ENCODE measurements around the gene MAN1A1. TPM values are rescaled to one million over a fixed set of nuclear protein-coding genes. Genes with fewer than 3 reads are reported as not detected.

Gene MAN1A1
- total and polyA plus RNA-seq, 2 of the 4 experiments (the other 2 are of a cell fraction): 5.9 to 6.4 TPM

DNA sequence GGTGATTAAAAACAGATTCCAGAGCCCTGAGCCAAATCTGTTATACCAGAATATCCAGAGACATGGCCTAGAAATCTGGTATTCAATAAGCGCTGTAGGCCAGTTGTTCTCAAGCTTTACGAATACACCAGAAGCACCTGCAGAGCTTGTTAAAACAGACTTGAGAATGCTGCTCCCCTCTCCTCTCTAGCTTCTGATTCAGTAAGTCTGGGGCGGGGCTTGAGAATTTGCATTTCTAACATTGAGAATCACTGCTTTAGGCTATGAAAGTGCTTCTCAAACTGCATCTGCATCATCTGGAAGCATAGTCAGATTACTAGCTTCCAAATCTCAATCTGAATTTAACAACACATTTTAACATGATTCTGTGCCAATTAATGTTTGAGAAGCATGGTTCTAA lies 20.5 kb upstream of the MAN1A1 start:
- no peak for DNase-seq
- Histone ChIP-seq H2AK9ac (replicated peaks; ENCODE audit: low read depth, low read length, poor library complexity) (no peak overlapping the region), H3K23ac (ENCODE audit: low read depth, low read length) (no peak overlapping the region), H3K9me1 (ENCODE audit: insufficient read depth, low read length) (no peaks in the 10 kb centered on the region), H2BK5ac (ENCODE audit: low read depth, low read length, poor library complexity, severe bottlenecking) (no peak overlapping the region), H4K91ac (ENCODE audit: insufficient read depth, low read depth, low read length) (no peak overlapping the region), H3K4me1 (ENCODE audit: control insufficient read depth, insufficient read depth, low read length) (no peaks in the 10 kb centered on the region), H4K8ac (ENCODE audit: low read depth in 2 of 2, low read length in 2 of 2) (no peak overlapping the region), H3K27ac (ENCODE audit: insufficient read depth, low read length) (no peak overlapping the region), H3K14ac (replicated peaks; ENCODE audit: low read depth, low read length) (no peak overlapping the region), H3K56ac (ENCODE audit: extremely low read depth, insufficient read depth, low read length) (no peak overlapping the region), H2BK120ac (ENCODE audit: low read depth, low read length) (no peak overlapping the region), H3K9me3 (ENCODE audit: control insufficient read depth, insufficient read depth, low read length) (no peaks in the 10 kb centered on the region), H3K4me2 (ENCODE audit: low read depth, low read length) (no peak overlapping the region), H2BK15ac (ENCODE audit: low read depth, low read length) (no peak overlapping the region), H2AFZ (replicated peaks; ENCODE audit: low read length, poor library complexity) (no peak overlapping the region), H3K4ac (ENCODE audit: low read depth, low read length) (no peak overlapping the region), H3K18ac (ENCODE audit: low read depth, low read length) (no peak overlapping the region), H3K4me3 (ENCODE audit: insufficient read depth, low read depth, low read length) (no peak overlapping the region), H4K5ac (ENCODE audit: low read depth, low read length) (no peak overlapping the region), H3K27me3 (ENCODE audit: control insufficient read depth, insufficient read depth, low read length) (no peaks in the 10 kb centered on the region), H3K36me3 (ENCODE audit: control insufficient read depth, insufficient read depth, low read length) (no peaks in the 10 kb centered on the region), H2AK5ac (ENCODE audit: low read depth, low read length) (no peak overlapping the region), H3K79me1 (ENCODE audit: low read depth in 1 of 2, low read length in 2 of 2) (no peaks in the 10 kb centered on the region), H4K20me1 (ENCODE audit: insufficient read depth, low read length) (no peaks in the 10 kb centered on the region), H2BK20ac (ENCODE audit: low read depth, low read length) (no peak overlapping the region), H3K9ac (ENCODE audit: low read depth, low read length) (no peak overlapping the region)
- intact Hi-C loops (cut with micrococcal nuclease): no loop called here
- no peak for TF ChIP-seq RCOR1 (IDR thresholded peaks at IDR 0.05; ENCODE audit: insufficient replicate concordance, low read length)
- TF ChIP-seq MAFK (IDR thresholded peaks at IDR 0.05; ENCODE audit: low read depth, low read length): no peak
- no peak for TF ChIP-seq POLR2A (IDR thresholded peaks at IDR 0.05; ENCODE audit: low read depth, low read length)
- TF ChIP-seq, protein P1, sequence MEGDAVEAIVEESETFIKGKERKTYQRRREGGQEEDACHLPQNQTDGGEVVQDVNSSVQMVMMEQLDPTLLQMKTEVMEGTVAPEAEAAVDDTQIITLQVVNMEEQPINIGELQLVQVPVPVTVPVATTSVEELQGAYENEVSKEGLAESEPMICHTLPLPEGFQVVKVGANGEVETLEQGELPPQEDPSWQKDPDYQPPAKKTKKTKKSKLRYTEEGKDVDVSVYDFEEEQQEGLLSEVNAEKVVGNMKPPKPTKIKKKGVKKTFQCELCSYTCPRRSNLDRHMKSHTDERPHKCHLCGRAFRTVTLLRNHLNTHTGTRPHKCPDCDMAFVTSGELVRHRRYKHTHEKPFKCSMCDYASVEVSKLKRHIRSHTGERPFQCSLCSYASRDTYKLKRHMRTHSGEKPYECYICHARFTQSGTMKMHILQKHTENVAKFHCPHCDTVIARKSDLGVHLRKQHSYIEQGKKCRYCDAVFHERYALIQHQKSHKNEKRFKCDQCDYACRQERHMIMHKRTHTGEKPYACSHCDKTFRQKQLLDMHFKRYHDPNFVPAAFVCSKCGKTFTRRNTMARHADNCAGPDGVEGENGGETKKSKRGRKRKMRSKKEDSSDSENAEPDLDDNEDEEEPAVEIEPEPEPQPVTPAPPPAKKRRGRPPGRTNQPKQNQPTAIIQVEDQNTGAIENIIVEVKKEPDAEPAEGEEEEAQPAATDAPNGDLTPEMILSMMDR (conservative IDR thresholded peaks at IDR 0.05; ENCODE audit: low read depth, low read length): no peak
- no peak for TF ChIP-seq NFE2L2 (IDR thresholded peaks at IDR 0.05; ENCODE audit: low read depth, low read length)
- no TSS peak for BruUV-seq (replicated peaks)
- no peak for ATAC-seq (ENCODE audit: low read depth)
- WGBS, 2 experiments (ENCODE audit: extremely low coverage in 2 of 2, insufficient read length in 1 of 2): no CpG with 5 or more reads among the region's 3 CpGs
- dilution Hi-C loops (cut with HindIII; ENCODE audit: low sequenced_read_pairs, unreplicated experiment): no loop called here
- ChIA-PET CTCF (no interaction called here), POLR2A (ENCODE audit: unreplicated experiment) (no interaction called here)
- in situ Hi-C loops (cut with MboI; ENCODE audit: low sequenced_read_pairs): no loop called here
